SIG-M5 (cell line): Measurements from ENCODE around the gene TRIP10.
"Not testable (repeated sequence)": the region's sequence is repeated elsewhere in the genome, so short reads cannot be mapped to it uniquely, and the experiment has no call there.

Experiments used
- DNase-seq: peaks from one replicate; lab custom pipeline; 2025; lab: John Stamatoyannopoulos, UW

Gene TRIP10

DNA sequence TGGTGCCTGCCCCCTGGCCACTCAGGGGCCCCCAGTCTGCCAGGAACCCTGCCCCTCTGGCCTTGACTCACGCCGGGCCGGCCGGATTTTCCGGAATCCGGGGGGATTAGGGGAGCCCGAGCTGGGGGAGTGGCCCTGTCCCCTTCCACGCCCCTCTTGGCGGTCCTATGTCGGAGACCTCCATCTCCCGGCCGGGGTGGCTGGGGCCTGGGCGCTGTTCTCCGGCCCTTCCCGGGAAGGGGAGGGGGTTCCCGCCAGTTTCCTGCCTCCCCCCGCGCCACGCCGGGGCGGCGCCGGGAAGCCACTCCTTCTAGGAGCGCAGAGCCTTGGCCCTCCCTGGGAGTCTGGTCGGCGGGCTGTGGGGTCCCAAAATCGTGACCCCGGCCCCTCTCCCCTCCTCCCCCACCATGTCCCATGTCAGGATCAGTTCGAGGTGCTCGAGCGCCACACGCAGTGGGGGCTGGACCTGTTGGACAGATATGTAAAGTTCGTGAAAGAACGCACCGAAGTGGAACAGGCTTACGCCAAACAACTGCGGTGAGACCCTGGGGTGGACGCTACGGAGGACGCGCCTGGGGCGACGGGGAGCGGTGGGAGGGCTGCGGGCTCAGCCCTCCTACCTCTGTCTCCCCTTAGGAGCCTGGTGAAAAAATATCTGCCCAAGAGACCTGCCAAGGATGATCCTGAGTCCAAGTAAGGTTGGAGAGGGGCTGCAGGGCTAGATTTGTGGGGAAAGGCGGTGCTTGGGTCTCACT, 1.3 kb downstream of the TRIP10 start:
- DNase-seq: no peak

DNA sequence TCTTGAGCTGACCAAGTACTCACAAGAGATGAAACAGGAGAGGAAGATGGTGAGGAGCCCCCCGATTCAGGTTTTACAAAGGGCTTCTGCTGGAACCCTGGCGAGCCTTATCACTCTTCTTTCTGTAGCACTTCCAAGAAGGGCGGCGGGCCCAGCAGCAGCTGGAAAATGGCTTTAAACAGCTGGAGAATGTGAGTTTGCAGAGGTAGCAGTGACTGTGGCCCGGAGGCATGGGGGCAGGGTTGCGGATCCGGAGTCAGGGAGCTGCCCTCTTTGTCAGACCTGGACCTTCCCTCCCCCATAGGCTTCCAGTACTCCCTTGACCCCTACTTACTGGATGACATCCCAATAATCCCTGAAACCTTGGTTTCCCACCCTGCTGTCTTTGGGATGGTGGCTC, 3.6 kb downstream of the TRIP10 start:
- no peak for DNase-seq

DNA sequence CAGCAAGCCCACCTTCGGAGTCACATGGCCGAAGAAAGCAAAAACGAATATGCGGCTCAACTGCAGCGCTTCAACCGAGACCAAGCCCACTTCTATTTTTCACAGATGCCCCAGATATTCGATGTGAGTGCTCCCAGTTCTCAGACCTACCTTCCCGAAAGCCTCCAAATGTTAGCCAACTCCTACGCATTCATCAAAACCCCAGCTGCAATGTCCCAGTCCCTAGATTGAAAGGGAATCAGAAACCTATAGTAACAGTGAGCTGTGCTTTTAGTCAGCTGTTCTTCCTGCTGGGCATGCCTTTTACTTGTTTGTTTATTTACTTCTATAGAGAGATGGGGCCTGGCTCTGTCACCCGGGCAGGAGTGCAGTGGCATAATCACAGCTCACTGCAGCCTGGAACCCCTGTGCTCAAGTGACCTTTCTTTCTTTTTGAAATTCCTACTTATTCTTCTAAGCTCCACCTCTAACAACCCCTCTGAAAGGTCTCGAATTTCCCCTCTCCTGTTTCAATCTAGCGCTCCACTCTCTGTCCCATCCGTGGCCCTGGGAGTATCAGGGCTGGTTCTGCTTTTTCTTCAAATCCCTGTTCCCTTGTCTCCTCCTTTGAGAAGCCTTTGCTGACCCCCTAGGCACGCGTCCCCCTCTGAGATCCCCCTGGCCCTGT, 4.4 kb downstream of the TRIP10 start:
- no peak for DNase-seq

DNA sequence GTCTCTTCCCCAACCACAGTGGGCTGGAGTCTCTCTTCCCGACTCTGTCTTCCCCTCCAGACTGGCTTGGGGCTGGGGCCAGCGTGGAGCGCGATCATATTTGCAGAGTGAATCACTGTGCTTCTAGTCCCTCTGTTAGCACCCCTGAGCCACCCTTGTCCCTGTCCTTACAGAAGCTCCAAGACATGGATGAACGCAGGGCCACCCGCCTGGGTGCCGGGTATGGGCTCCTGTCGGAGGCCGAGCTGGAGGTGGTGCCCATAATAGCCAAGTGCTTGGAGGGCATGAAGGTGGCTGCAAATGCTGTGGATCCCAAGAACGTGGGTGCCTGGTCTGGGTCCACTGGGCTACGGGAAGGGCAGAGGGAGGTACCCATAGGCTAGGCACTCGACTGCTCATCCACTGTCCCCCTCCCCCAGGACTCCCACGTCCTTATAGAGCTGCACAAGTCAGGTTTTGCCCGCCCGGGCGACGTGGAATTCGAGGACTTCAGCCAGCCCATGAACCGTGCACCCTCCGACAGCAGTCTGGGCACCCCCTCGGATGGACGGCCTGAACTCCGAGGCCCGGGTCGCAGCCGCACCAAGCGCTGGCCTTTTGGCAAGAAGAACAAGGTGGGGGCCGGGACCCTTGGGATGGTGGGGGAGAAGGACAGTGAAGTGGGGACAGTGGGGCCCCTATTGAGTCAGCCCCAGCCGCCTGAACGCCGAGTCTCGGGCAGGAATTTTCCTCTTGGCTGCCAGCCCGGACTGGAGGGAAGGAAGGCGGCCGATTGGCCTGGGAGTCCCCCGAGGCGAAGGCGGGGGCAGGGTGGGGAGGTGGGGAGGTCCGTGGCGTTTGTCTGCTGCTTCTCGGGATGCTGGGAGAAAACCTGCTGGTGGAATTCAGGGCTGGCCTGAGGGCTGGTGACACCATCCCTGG, 5.2 kb downstream of the TRIP10 start:
- DNase-seq: no peak

DNA sequence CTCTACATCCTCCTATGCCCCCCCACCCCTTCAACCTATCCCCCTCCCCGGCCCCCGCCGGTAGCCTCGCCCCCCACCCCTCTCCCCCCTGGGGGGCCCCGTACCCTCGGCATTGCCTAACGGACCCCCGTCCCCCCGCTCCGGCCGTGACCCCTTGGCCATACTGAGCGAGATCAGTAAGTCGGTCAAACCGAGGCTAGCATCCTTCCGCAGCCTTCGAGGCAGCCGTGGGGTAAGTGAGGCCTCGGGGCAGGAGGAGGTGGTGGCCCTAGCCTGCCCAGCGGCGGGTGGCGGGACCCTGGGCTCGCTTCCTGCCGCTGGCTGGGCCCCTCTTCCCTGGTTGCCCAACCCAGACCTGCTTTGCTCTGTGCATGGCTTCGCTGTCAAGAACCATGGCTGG, 6.5 kb downstream of the TRIP10 start:
- no peak for DNase-seq

DNA sequence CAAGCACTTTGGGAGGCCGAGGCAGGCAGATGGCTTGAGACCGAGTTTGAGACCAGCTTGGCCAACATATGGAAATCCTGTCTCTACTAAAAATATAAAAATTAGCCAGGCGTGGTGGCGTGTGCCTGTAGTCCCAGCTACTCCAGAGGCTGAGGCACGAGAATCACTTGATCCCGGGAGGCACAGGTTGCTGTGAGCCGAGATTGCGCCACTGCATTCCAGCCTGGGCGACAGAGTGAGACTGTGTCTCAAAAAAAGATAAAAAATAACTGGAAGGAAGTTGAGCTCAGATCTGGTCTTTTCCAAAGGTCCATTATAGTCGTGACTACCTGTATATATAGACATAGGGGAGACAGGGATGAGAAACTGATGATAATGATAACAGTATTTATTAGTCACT, 9.1 kb downstream of the TRIP10 start:
- not testable (repeated sequence) for DNase-seq

DNA sequence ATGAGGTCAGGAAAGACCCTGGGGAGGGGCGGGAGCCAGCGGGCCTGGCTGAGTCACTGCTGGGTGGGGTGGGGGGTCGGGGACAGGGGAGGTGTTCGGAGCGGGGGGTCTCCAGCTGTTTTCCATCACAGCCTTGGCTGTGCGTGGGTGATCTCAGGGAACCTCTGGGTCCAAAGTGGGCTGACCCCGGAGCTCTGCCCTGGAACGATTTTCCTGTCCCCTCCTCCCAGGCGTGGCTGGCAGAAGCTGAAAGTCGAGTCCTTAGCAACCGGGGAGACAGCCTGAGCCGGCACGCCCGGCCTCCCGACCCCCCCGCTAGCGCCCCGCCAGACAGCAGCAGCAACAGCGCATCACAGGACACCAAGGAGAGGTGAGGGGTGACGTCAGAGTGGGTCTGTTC, 10.6 kb downstream of the TRIP10 start:
- no peak for DNase-seq

DNA sequence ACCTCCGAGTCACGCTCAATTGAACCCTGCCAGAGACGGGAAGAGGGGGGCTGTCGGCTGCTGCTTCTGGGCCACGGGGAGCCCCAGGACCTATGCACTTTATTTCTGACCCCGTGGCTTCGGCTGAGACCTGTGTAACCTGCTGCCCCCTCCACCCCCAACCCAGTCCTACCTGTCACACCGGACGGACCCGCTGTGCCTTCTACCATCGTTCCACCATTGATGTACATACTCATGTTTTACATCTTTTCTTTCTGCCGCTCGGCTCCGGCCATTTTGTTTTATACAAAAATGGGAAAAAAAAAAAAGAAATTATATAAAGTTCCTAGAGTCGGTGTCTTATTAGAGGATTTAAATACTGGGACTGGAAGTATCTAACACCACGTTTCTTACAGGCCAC, 11.7 kb downstream of the TRIP10 start:
- no peak for DNase-seq

DNA sequence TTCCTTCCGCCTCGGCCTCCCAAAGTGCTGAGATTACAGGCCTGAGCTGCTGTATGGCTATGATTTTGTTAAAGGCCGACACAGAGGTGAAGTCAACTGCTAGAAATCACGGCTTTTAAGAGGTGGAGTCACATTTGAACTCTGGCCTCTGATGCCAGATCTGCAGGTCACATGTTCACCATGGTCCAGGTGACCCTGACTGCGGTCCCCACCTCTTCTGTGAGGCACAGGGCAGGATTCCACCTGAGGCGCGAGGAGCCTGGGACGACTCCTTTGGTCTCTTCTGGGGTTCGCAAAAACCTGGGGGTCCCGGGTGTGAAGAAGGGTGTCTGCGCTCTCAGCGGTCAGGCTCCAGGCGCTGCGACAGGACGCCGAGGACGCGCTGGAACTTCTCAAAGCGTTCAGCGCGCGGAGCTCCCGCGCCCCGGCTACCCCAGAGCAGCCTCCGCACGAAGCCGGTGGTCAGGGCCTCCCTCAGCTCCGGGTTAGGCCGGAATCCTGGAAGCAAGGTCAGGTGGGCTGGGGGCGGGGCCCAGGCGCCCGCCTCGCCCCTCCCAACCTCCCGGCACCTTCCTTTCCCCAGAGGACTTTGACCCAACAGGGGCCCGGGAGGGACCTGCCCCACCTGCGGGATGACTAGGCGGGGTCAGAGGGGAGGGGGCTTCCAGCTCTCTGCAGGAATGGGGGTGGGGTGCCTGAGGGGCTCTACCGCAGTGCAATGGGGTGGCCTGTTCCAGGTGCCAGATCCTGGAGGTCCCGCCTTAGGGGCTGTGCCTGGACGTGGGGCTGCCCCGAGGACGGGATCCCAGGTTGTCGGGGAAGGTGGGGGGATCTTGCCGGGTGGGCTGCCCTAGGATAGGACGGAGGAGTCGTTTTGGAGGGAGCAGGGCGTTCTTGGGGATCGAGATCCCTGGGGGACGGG, 13.0 kb downstream of the TRIP10 start:
- DNase-seq: no peak

DNA sequence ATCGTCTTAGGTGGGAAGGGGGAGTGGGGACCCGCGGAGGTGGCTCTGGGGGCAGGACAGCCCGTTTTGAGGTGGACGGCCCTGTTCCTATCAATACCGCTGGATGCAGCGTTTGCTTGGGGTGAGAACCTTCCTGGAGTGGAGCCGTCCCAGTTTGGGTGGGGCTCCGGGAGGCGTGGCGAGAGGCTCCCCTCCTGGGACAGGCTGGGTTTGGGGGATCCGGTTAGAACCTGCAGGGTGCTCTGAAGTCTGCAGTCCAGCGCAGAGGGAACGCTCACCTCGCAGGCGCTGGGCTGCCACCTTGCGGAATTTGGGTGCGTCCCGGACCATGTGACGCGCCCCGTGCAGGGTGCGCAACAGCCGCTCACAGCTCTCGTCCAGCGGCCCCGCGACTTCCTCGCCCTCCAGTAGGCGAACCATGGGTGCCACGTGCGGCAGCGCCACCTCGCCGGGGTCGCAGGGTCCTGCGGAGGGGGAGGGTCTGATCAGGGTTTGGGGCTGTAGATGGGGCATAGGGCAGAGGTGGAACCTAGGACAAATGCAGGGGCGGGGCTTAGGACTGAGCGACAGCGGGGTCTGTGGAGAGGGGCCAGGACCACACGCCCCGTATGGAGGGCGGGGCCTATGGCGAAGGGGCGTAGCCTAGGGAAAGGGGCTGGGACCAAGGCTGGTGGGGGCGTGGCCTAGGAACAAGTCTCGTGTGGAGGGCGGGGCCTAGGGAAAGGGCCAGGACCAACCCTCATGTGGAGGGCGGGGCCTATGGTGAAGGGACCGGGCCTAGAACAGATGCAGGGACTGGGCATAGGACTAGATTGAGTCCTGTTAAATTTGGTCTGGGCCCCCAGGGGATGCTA, 13.9 kb downstream of the TRIP10 start:
- DNase-seq: peak; percentile 42

DNA sequence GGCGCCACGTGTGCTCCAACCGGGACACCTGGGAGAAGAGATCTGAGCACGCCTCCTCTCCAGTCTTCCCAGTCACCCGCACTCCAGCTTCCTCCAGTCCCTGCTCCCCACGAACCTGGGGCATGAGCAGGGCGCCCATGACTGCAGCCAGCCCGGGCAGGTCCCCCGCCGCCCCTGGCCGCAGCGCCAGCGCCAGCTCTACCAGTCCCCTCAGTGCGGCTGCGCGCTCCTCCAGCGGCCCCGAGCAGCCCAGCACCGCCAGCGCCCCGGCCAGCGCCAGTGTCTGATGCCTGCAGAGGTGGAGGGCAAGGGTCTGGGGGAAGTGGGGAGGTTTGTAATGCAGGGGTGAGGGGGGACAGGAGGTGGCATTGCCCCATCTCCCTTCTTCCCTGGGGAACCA, 14.7 kb downstream of the TRIP10 start:
- DNase-seq: no peak

DNA sequence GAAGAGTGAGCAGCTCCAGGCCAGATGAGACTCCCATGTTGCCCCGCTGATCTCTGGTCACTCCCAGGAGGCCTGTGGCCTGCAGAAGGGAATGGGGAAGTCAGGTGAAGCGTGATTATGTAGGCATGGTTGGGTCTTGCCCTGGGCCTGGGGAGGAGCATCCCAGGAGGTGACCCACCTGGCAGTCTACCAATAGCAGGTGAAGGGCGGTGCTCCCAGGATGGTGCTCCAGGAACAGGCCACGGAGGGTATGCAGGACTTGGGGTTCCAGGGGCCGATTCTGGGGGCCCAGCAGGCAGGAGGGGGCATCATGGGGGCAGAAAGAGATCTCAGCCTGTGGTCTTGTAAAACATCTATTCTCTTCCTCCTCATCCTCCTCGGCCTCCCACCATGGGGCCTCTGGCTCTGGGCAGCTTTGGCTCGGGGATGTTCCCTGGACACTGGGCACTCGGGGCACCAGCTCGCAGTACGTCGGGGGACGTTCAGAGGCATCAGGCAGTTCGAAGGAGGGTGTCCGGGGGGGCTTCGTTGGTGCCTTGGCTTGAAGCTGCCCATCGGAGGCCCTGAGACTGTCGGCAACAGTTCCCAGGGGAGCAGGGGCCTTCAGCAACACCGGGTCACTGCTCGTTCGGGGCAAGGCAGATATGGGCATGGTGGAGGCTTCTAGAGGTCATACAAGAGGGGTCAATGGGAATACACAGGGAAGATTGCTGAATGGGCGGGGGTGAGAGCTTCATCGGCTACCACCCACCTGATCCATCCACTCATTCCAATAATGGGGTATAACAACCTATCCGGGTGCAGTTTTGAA, 15.4 kb downstream of the TRIP10 start:
- DNase-seq: no peak

DNA sequence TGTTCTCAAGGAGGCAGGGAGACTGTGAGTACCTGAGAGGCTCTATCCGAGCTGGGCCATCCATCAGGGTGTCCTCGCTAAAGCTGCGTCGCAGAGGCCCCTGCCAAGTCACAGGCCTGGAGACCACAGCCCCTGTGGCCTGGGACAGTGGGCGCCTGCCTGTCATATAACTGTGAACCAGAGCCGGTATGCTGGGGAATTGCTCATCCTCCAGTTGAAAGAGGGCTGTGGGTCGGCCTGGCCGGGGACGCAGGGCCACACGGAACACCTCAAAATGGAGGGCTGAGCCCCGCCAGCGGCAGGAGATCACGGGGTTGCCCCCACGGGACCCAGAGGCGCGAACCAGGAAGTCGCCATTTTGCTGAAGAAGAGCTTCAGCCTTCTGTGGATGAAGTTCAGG, 21.1 kb downstream of the TRIP10 start:
- no peak for DNase-seq

DNA sequence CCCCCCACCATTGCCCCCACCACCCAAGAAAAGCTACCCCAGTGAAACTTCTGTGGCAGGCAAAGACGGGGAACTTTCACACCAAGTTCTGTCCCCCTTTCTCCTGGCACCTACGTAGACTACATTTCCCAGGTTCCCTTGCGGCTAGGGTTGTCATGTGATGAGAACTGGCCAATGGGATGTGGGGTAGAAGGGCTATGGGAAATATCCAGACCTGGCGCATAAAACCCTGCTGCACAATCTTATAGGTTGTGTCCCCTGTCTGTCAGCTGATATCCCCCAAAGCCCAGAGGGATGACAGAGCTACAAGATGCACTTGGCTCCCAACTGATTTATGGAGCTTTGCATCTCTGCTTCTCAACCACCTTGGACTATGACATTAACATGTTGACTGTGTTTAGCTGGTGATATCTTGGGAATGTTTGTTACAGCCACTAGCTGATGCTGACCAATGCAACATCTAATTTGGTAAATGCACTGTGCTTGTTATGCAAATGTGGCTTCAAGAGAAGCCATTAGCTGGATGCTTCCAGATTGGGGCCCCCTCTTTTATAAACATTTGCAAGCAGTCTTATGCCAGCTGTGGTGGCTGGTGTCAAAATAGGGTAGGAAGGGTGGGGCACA, 21.7 kb downstream of the TRIP10 start:
- no peak for DNase-seq

DNA sequence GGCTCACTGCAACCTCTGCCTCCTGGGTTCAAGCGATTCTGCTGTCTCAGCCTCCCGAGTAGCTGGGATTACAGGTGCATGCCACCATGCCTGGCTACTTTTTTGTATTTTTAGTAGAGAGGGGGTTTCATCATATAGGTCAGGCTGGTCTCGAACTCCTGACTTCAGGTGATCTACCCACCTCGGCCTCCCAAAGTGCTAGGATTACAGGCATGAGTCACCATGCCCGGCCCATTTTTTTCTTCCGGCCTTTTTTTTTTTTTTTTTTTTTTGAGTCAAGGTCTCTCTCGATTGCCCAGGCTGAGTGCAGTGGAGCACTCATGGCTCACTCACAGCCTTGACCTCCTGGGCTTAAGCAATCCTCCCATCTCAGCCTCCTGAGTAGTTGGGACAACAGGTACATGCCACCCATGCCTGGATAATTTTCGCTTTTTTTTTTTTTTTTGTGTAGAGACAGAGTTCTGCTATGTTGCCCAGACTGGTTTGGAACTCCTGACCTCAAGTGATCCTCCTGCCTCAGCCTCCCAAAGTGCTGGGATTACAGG, 22.8 kb downstream of the TRIP10 start:
- not testable (repeated sequence) for DNase-seq

DNA sequence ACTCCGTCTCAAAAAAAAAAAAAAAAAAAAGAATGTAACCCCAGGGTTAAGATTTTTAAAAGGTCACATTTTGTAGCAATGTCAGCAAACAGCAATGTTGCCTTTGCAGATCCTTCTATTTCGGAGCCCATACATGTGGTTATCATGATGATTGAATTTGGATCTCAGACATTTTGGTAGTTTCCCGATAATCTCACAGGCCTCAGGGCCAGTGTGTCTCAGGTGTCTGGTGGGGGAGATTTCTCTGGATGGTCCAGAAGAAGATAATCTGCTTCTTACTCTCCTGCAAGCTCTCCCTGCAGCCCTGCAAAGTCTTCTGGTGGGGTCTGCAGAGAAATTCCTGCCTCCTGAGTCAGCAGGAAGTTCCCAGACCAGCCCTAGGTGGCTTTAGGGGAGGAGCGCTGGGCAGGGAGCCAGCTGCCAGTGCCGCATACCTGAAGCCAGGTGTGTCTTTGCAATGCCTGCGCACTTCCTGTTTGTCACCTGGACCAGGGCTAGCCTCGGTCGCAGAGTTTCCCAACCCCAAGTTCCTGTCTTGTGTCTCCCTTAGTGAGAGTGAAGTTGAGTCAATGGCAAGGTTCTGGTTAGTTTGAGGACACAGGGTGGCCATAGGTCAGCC, 26.4 kb downstream of the TRIP10 start:
- DNase-seq: no peak

DNA sequence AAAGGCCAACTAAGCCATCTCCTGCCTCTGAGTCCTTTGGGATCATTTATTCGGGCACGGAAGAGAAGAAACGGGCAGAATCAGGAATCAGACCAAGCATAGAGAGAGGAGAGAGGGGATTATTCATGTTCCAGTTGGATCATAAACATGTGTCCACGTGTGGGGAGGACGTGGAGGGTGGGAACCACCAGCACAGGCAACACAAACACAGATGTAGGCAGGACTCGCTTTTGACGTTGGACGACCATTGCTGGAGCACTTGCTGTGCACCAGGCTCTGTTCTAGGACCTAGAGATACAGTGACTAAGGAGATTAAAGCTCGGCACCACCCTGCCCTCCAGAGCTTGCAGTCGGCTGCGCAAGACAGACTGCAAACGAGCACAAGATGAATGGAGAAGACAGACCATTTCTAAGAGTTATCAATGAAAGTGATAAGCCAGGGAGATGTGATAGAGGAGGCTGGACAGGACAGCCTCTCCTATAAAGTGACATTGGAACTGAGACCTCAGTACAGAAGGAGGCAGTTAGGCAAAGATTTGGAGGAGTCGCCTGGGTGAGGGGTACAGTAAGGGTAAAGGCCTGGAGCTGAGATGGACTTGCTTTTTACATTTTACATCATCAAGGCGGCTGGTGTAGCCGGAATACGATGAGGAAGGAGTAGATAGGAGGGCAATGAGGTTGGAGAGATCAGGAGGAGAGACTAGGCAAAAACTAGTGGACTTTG, 27.0 kb downstream of the TRIP10 start:
- no peak for DNase-seq

DNA sequence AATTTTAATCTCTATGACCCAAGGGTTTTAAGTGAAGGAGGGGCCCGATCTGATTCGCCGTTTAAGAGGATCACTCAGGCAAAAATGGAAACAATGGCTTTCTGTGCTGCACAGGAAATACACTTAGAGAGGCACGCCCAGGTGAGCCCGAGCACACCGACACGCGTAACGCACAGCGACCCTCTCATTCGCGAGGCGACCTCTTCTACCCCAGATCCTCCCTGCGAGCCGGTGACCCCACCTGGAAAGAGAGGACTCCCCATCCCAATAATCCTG, 27.5 kb downstream of the TRIP10 start:
- DNase-seq: no peak
